SK-N-SH (cell line): Measurements from ENCODE around the gene RFX5.

ENCODE experiments used
- FOXM1 ChIP-seq: IDR thresholded peaks from 2 replicates; pipeline ENCODE4 v1.4.0; 2012; ENCODE audit warnings: low read depth, mild to moderate bottlenecking
- TF ChIP-seq, protein P1 (sequence below): fragments of 200-600 bp; sonication (generic); IDR thresholded peaks from 2 replicates; pipeline ENCODE4 v1.6.1; 2017; ENCODE audit warnings: antibody characterized with exemption, mild to moderate bottlenecking, moderate library complexity

DNA sequence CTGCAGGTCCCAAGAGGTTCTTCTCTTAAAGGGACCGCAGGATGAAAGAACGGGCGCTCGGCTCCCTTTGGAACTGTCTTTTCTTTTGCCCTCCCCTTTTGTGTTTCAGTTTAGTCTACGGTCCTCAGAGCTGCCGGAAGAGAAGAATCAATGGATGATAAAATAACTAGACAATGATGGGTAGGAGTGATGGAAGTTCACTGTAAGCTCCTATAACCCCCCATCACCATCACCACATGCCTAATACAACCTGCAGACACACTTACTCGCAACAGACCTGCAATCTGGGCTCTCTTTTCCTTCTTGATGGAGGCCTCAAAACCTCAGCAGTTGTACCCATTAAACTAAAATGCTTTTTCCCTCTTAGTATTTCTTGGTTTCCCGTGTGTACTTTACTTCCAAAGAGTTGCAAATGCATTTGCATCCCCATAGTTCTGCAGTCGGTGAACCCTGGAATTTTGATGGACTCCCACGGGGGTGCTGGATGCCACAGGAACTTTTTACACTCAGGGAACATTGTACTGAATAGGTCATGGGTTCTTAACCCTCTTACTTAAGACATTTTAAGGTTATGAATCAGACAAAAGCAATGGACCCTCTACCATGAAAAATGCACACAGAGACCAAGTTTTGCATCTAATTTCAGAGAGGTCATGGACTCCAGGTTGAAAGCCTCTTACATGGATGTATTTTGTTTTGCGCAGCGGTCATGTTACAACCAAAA lies 633 bp upstream of the RFX5 start:
- TF ChIP-seq FOXM1 = no peak
- TF ChIP-seq, protein P1, sequence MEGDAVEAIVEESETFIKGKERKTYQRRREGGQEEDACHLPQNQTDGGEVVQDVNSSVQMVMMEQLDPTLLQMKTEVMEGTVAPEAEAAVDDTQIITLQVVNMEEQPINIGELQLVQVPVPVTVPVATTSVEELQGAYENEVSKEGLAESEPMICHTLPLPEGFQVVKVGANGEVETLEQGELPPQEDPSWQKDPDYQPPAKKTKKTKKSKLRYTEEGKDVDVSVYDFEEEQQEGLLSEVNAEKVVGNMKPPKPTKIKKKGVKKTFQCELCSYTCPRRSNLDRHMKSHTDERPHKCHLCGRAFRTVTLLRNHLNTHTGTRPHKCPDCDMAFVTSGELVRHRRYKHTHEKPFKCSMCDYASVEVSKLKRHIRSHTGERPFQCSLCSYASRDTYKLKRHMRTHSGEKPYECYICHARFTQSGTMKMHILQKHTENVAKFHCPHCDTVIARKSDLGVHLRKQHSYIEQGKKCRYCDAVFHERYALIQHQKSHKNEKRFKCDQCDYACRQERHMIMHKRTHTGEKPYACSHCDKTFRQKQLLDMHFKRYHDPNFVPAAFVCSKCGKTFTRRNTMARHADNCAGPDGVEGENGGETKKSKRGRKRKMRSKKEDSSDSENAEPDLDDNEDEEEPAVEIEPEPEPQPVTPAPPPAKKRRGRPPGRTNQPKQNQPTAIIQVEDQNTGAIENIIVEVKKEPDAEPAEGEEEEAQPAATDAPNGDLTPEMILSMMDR = no peak
